Brain pericyte (primary cell): ENCODE data around the gene THBS3.
"Not testable (repeated sequence)": the region's sequence is repeated elsewhere in the genome, so short reads cannot be mapped to it uniquely, and the experiment has no call there.

Experiments used
- DNase-seq: peaks from one replicate; pipeline ENCODE4 v3.0.0-alpha.2; 2012; ENCODE audit warnings: low read depth, low spot score

The THBS3 gene

DNA sequence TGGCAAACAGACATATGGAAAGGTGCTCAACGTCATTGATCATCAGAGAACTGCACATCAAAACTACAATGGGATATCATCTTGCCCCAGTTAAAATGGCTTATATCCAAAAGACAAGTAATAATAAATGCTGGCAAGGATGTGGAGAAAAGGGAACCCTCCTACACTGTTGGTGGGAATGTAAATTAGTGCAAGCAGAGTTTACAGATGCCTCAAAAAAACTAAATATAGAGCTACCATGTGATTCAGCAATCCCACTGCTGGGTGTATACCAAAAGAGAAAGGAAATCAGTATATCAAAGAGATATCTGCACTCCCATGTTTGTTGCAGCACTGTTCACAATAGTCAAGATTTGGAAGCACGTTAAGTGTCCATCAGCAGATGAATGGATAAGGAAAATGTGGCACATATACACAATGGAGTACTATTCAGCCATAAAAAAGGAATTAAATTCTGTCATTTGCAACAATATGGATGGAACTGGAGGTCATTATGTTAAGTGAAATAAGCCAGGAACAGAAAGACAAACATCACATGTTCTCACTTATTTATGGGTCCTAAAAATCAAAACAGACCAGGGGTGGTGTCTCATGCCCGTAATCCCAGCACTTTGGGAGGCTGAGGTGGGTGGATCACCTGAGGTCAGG lies 51.6 kb downstream of the THBS3 start:
- DNase-seq = not testable (repeated sequence)
